Measurements from ENCODE around the gene PTPN3.

PTPN3 gene

DNA sequence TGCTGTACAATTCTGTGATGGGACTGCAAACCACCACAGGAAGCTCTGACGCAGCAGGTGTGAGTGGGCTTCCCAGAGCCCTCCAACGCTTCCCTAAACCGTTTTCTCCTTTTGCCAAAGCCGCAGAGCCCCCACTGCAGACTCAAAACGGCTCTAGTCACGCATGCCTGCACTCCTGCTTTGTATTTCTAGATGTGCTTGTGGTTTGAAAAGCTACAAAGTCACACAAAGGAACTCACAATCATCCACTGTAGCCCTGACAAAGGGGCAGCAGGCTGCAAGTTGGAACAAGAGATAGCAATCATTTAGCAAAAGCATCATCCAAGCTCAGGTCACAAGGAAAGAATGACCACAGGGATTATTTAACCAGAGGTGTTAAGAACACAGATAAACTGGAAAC is 79.3 kb downstream of the PTPN3 start:
- DNase-seq = peak; percentile 20

GRCh38 chr9:109417585-109418544 is 80.2 kb downstream of the PTPN3 start:
- no peak for DNase-seq

DNA sequence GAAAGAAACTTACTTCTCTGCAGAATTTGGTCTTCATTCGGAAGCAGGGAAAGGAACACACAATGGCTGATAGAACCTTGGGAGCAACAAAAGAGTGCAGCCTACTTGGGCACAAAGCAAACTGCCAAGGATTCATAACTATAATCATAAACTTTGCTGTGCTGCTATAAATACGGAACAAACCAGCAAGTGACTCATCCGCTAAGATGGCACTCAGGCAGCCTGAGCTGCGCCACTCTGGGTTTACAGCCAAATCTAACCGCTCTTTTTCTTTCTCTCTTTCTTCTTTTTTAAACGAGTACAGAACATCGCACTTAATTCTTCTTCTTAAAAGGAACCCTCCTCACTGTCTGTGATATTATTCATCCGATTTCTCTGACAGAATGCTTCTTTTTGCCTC is 81.1 kb downstream of the PTPN3 start:
- no peak for DNase-seq

GRCh38 chr9:109416135-109416706 is 81.9 kb downstream of the PTPN3 start:
- no peak for DNase-seq

- no peak for DNase-seq
These were observed 83.9 kb downstream of the PTPN3 start for GRCh38 chr9:109414125-109414785.

GRCh38 chr9:109411798-109412352 is 86.2 kb downstream of the PTPN3 start:
- peak; percentile 11 for DNase-seq

DNA sequence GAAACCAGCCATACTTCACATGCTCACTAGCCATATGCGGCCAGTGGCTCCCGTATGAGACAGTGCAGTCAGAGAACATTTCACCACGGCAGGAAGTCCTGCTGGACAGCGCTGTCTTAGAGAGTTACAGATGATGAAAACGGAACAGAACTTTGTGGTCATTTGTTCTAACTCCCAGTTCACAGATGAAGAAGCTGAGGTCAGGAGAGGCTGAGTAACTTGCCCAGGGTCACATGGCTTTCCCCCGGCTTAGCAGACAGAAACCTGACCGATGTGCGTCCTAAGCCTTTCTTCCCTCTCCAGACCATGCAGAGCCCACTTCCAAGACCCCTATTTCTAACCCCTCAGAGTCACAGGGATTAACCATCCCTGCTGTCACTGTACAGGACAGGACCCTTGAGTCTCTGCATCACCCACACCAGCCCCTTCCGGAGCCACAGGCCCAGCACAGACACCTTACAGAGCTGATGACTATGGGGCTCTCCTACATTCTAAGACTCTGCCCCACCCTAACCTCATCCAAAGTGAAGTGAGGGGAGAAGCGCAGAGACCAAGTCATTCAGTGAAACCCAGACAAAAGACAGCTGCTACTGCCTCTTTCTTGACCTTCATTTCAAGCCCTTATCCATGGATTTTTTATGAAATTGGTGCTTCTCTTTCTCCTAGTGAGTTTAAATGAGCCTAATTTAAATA is 86.9 kb downstream of the PTPN3 start:
- no peak for DNase-seq

DNA sequence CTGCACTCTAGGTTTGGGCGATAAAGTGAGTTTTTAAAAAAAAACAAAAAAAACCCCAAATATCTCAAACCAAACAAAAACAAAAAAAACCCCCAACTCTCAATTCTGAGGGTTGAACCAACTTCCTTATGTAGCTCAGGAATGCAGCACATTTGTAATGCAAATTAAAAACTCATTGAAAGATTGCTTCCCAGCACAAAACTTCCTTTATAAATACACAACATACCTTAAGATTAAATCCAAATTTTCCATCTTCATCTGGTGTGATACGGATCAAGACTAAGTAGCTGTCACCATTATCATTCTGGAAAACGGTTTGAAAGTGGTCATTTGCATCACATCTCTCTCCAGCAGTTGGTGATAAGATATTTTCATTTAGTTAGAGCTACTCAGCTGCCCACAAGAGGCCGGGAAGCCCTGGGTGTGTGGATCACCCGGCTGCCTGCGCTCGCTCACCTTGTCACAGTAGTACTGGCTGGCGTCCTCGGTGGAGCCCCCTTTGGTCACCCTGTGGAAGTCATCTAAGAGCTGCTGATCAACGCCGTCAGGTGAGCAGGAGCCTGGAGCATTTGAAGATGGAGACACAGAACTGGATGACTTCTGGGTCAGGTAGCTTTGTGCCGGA is 88.2 kb downstream of the PTPN3 start:
- DNase-seq = no peak

- no peak for DNase-seq
These were observed 89.2 kb downstream of the PTPN3 start for GRCh38 chr9:109408759-109409462.

GRCh38 chr9:109403766-109404320 is 94.3 kb downstream of the PTPN3 start:
- DNase-seq = no peak

DNA sequence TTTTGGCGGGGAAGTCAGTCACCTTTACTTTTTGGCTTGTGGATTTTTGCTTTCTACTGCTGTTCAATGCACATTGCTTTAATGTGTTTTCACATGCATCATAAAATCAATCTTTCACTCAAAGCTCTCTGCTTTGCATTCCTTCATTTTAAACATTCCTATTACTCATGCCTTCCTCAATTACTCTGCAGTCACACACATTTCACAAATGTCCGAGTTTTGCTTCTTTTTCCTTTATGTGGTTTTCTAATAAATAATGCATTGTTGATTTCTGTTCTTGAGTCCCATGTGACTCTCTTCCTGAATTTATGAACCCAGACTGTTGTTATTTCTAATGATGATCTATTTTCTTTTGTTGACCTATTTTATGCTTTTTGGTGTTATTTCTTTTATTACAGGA is 95.0 kb downstream of the PTPN3 start:
- DNase-seq = no peak

DNA sequence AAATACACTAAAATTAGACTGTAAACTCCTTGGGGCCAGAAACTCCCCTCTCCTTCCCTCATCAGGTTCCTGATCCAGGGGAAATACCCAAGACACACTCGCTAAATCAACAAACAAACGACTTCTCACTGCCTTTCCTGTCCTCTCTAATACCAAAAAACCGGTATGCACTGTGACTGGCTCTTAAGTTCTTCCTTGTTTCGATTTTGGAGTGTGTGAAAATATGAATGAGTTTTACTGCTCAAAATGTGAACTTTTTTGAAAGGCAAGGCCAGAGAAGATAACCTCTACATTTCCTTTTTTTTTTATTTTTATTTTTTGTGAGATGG is 96.2 kb downstream of the PTPN3 start:
- DNase-seq = no peak

GRCh38 chr9:109401169-109401989 is 96.7 kb downstream of the PTPN3 start:
- DNase-seq = no peak

DNA sequence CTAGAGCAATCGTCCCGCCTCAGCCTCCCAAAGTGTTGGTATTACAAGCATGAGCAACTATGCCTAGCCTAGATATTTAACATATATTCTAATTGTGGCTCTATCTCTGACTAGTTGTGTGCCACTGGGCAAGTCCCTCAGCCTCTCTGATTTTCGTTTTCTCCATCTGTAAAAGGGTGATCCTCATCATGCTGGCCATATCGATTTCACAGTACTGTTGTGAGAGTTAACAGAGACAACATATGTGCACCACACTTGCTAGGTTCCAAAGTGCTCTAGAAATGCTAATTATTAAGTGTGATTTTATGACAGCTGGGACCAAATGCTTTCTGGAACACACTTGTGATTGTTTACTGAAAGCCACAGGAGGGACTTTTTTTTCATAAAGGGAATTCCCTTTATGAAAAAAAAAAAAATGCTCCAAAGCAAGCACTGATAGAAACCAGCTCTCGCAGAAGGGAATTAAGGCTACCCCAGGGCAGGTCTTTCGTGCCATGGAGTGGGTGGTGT is 98.8 kb downstream of the PTPN3 start:
- DNase-seq = no peak

DNA sequence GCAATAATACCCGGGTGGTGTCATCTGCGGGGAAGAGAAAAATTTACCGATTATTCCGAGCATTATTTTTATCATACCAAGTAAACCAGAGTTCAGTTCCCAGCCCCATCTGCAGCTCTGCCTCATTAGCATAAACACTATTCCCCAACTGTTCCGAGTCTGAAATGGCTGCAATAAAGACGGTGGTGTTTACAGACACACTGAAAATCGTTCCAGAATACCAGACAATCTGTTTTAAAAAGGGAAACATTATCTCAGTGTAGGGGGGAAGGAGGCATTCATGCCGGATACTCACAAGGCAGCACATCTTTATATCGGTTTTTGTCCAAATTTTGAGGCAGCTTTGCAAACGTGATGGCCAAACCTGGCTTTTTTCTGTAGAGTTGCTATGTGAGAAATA is 106.9 kb downstream of the PTPN3 start:
- DNase-seq = no peak

GRCh38 chr9:109387856-109388255 is 110.3 kb downstream of the PTPN3 start:
- DNase-seq = no peak

- DNase-seq = no peak
These were observed 110.9 kb downstream of the PTPN3 start for GRCh38 chr9:109387206-109387605.

DNA sequence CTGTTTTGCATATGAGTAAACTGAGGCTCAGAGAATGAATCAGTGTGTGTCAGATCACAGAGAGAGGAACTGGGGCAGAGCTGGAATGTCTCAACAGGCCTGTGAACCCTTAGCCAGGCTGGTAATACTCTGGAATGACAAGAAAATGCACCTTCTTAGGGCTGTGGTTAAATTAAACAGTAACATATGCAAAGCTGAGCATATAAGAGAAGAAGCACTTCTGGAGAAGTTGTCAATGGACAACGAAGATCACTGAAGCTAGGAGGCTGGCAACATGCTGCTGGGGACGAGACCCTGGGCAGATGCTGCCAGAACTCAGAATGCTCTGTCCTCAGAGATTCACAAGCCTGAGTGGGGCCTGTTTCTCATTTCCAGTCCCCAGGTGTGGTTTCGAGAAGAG is 112.6 kb downstream of the PTPN3 start:
- no peak for DNase-seq

GRCh38 chr9:109383947-109384346 is 114.2 kb downstream of the PTPN3 start:
- no peak for DNase-seq

- no peak for DNase-seq
These were observed 114.8 kb downstream of the PTPN3 start for GRCh38 chr9:109383356-109383755.

- DNase-seq = no peak
These were observed 115.5 kb downstream of the PTPN3 start for GRCh38 chr9:109382585-109382984.
